ENCODE measurements around the gene ZBBX.

Gene ZBBX

DNA sequence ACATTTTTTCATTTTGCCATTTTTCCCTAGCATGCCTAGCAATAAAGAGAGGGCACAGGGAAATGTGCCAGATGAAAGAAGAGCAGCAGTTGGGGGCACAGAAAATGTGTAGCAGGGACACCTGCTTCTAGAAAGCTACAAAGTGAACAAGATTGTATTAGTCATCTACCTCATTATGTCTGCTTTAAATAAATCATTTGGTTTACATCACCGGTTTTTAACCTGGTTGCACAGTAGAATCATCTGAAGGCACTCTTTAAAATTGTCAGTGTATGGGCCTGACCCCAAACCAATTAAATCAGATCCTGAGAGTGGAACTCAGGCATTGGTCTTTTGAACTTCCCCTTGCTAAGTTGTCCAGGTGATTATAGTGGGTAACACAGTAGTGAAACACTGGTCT is 73.8 kb downstream of the ZBBX start:
- no peak overlapping the region for H3K4me3 ChIP-seq (ENCODE audit: low read depth, low read length)
- TF ChIP-seq, protein P1, sequence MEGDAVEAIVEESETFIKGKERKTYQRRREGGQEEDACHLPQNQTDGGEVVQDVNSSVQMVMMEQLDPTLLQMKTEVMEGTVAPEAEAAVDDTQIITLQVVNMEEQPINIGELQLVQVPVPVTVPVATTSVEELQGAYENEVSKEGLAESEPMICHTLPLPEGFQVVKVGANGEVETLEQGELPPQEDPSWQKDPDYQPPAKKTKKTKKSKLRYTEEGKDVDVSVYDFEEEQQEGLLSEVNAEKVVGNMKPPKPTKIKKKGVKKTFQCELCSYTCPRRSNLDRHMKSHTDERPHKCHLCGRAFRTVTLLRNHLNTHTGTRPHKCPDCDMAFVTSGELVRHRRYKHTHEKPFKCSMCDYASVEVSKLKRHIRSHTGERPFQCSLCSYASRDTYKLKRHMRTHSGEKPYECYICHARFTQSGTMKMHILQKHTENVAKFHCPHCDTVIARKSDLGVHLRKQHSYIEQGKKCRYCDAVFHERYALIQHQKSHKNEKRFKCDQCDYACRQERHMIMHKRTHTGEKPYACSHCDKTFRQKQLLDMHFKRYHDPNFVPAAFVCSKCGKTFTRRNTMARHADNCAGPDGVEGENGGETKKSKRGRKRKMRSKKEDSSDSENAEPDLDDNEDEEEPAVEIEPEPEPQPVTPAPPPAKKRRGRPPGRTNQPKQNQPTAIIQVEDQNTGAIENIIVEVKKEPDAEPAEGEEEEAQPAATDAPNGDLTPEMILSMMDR (IDR thresholded peaks at IDR 0.05; ENCODE audit: low read depth, low read length, missing control alignments): no peak
- DNase-seq (ENCODE audit: low read depth): no peak

DNA sequence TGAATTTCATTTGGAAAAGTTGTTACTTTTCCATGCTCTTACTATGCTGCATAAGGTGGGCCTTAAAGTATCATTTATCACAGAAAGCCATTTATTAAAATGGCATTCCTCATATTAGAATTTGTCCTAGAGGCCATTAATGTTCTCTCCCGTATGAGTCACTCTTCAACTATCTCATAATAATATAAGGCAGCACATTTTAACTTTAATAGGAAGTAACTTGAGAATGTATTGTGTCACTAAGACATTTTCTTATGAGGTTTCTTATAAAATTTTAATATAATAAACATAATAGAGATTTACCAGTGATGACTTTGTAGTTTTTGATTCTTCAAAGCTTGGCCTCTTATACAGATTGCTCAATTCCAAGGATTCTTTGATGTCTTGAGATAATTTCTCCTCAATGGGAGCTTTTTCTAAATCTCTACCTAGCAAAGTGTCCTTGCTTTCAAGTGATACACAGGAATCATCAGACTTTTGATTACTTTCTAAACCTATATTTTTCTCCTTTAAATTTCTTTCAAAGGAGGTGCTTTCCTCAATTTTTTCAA is 74.7 kb downstream of the ZBBX start:
- no peak for DNase-seq (ENCODE audit: low read depth)
- TF ChIP-seq, protein P1 (IDR thresholded peaks at IDR 0.05; ENCODE audit: low read depth, low read length, missing control alignments): no peak
- no peak overlapping the region for H3K4me3 ChIP-seq (ENCODE audit: low read depth, low read length)

GRCh38 chr3:167304077-167304476 is 76.0 kb downstream of the ZBBX start:
- H3K4me3 ChIP-seq (ENCODE audit: low read depth, low read length): no peak overlapping the region
- no peak for DNase-seq (ENCODE audit: low read depth)
- TF ChIP-seq, protein P1 (IDR thresholded peaks at IDR 0.05; ENCODE audit: low read depth, low read length, missing control alignments): no peak

DNA sequence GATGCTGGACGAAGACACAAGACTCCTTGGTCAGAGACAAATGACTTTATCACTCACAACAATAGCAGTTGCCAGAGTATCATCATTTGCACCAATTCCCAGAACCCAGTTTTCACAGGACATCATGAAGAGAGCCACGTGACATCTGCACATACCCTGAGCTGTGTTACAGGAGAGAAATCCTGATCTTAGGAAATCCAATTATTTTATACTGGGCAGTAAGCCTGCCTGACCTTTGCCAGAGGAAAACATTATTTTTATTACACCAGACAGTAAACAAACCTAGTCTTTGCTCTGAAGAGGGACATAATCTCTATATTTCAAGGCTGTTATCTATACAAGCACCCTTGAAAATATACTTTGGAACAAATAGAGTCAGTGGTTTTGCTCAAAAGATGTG is 77.4 kb downstream of the ZBBX start:
- TF ChIP-seq, protein P1 (IDR thresholded peaks at IDR 0.05; ENCODE audit: low read depth, low read length, missing control alignments): no peak
- no peak overlapping the region for H3K4me3 ChIP-seq (ENCODE audit: low read depth, low read length)
- no peak for DNase-seq (ENCODE audit: low read depth)

GRCh38 chr3:167300207-167300606 is 79.9 kb downstream of the ZBBX start:
- DNase-seq (ENCODE audit: low read depth): no peak
- TF ChIP-seq, protein P1 (IDR thresholded peaks at IDR 0.05; ENCODE audit: low read depth, low read length, missing control alignments): no peak
- H3K4me3 ChIP-seq (ENCODE audit: low read depth, low read length): no peak overlapping the region

- no peak overlapping the region for H3K4me3 ChIP-seq (ENCODE audit: low read depth, low read length)
- no peak for DNase-seq (ENCODE audit: low read depth)
- TF ChIP-seq, protein P1 (IDR thresholded peaks at IDR 0.05; ENCODE audit: low read depth, low read length, missing control alignments): no peak
Observed at GRCh38 chr3:167289435-167289834, 90.7 kb downstream of the ZBBX start.

GRCh38 chr3:167288737-167289136 is 91.4 kb downstream of the ZBBX start:
- TF ChIP-seq, protein P1 (IDR thresholded peaks at IDR 0.05; ENCODE audit: low read depth, low read length, missing control alignments): no peak
- DNase-seq (ENCODE audit: low read depth): no peak
- H3K4me3 ChIP-seq (ENCODE audit: low read depth, low read length): no peak overlapping the region
